ENCODE data around the gene THSD7B.

GRCh38 chr2:137715731-137716191, 950.4 kb downstream of the THSD7B start:
- no peak for TF ChIP-seq CTCF (IDR thresholded peaks at IDR 0.05; ENCODE audit: control extremely low read depth in 1 of 3, insufficient read depth in 1 of 3, low read depth in 1 of 3, low read length in 3 of 3)
- TF ChIP-seq CHD2 (IDR thresholded peaks at IDR 0.05; ENCODE audit: low read length) = no peak
- no peak for TF ChIP-seq POLR2AphosphoS5 (IDR thresholded peaks at IDR 0.05; ENCODE audit: low read depth, low read length)
- TF ChIP-seq POLR2A (IDR thresholded peaks at IDR 0.05; ENCODE audit: control extremely low read depth in 1 of 2, low read depth in 2 of 2, low read length in 2 of 2) = no peak
- TF ChIP-seq SP2 (IDR thresholded peaks at IDR 0.05; ENCODE audit: low read length) = no peak
- TF ChIP-seq YY1 (IDR thresholded peaks at IDR 0.05; ENCODE audit: low read depth, low read length) = no peak
- TF ChIP-seq USF2 (IDR thresholded peaks at IDR 0.05; ENCODE audit: low read length) = no peak
- no peak for TF ChIP-seq TCF12 (IDR thresholded peaks at IDR 0.05; ENCODE audit: low read depth, low read length)
- TF ChIP-seq TAF1 (IDR thresholded peaks at IDR 0.05; ENCODE audit: low read depth, low read length) = no peak
- no peak for TF ChIP-seq BCL11A (IDR thresholded peaks at IDR 0.05; ENCODE audit: low read depth in 2 of 2, low read length in 2 of 2)
